Measurements from ENCODE around the gene EXOSC2.

DNA sequence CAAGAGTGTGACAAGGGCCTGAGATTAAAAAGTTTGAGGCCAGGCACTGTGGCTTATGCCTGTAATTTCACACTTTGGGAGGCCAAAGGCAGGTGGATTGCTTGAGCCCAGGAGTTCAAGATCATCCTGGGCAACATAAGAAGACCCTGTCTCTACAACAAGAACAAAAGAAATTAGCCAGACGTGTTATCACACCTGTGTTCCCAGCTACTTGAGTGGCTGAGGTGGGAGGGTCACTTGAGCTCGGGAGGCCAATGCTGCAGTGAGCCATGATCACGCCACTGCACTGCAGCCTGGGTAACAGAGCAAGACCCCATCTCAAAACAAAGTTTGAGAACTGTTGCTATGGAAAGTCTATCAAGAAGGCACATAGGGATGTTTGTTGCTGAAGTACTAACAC is 25.0 kb downstream of the EXOSC2 start:
- TF ChIP-seq, protein P1, sequence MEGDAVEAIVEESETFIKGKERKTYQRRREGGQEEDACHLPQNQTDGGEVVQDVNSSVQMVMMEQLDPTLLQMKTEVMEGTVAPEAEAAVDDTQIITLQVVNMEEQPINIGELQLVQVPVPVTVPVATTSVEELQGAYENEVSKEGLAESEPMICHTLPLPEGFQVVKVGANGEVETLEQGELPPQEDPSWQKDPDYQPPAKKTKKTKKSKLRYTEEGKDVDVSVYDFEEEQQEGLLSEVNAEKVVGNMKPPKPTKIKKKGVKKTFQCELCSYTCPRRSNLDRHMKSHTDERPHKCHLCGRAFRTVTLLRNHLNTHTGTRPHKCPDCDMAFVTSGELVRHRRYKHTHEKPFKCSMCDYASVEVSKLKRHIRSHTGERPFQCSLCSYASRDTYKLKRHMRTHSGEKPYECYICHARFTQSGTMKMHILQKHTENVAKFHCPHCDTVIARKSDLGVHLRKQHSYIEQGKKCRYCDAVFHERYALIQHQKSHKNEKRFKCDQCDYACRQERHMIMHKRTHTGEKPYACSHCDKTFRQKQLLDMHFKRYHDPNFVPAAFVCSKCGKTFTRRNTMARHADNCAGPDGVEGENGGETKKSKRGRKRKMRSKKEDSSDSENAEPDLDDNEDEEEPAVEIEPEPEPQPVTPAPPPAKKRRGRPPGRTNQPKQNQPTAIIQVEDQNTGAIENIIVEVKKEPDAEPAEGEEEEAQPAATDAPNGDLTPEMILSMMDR (IDR thresholded peaks at IDR 0.05; ENCODE audit: low read length), result no peak
- no peak for TF ChIP-seq EZH2 (optimal IDR thresholded peaks at IDR 0.05; ENCODE audit: low read depth, low read length)

Measured in MM.1S (cell line).